HG03135 (cell line): Measurements from ENCODE around the gene BSN.

Source experiments
- ATAC-seq: cut with Tn5 transposase; IDR thresholded peaks from one replicate; pipeline ENCODE4 v1.9.1; 2021; ENCODE audit warnings: mild to moderate bottlenecking, moderate library complexity; ENCODE audit not compliant: unreplicated experiment

Gene BSN

DNA sequence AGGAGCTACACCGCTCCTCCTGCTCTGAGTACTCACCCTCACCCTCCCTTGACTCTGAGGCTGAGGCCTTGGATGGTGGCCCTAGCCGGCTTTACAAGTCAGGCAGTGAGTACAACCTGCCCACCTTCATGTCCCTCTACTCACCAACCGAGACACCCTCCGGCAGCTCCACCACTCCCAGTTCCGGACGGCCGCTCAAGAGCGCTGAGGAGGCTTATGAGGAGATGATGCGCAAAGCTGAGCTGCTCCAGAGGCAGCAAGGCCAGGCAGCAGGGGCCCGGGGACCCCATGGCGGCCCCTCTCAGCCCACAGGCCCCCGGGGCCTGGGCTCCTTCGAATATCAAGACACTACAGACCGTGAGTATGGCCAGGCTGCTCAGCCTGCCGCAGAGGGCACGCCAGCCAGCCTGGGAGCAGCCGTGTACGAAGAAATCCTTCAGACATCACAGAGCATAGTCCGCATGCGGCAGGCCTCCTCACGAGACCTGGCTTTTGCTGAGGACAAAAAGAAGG, 98.7 kb downstream of the BSN start:
- ATAC-seq: no peak

DNA sequence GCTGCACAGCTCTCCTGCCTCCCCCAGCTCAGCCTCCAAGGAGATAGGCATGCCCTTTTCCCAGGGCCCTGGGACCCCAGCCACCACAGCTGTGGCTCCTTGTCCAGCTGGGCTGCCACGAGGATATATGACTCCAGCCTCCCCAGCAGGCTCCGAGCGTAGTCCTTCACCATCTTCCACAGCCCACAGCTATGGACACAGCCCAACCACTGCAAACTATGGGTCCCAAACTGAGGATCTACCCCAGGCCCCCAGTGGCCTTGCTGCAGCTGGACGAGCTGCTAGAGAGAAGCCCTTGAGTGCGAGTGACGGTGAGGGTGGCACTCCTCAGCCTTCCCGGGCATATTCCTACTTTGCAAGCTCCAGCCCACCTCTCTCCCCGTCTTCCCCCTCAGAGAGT, 99.3 kb downstream of the BSN start:
- ATAC-seq: no peak

- ATAC-seq: no peak
These were observed 100.0 kb downstream of the BSN start for GRCh38 chr3:49654176-49654825.

DNA sequence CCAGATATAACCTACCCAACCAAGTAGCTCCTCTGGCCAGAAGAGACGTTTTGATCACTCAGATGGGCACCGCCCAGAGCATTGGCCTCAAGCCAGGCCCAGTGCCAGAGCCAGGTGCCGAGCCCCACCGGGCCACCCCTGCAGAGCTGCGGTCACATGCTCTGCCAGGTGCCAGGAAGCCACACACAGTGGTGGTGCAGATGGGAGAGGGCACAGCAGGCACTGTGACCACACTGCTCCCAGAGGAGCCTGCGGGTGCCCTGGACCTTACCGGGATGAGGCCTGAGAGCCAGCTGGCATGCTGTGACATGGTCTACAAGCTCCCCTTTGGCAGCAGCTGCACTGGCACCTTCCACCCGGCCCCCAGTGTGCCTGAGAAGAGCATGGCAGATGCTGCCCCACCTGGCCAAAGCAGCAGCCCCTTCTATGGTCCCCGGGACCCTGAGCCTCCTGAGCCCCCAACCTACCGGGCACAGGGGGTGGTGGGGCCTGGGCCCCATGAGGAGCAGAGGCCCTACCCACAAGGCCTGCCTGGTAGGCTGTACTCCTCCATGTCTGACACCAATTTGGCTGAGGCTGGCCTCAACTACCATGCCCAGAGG, 100.8 kb downstream of the BSN start:
- no peak for ATAC-seq

- ATAC-seq: no peak
These were observed 101.5 kb downstream of the BSN start for GRCh38 chr3:49655731-49656285.

GRCh38 chr3:49656541-49657112, 102.3 kb downstream of the BSN start:
- no peak for ATAC-seq

DNA sequence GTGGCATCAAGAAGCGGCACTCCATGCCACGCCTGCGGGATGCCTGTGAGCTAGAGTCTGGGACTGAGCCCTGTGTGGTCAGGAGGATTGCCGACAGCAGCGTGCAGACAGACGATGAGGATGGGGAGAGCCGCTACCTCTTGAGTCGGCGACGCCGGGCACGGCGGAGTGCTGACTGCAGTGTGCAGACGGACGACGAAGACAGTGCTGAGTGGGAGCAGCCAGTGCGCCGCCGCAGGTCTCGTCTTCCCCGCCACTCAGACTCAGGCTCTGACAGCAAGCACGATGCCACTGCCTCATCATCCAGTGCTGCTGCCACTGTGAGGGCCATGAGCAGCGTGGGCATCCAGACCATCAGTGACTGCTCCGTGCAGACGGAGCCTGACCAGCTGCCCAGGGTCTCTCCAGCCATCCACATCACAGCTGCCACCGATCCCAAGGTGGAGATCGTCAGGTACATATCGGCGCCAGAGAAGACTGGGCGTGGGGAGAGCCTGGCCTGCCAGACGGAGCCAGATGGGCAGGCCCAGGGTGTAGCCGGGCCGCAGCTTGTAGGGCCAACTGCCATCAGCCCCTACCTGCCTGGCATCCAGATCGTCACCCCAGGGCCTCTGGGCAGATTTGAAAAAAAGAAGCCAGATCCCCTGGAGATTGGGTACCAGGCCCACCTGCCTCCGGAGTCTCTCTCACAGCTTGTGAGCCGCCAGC, 103.1 kb downstream of the BSN start:
- ATAC-seq: no peak

GRCh38 chr3:49658711-49659110, 104.4 kb downstream of the BSN start:
- no peak for ATAC-seq

DNA sequence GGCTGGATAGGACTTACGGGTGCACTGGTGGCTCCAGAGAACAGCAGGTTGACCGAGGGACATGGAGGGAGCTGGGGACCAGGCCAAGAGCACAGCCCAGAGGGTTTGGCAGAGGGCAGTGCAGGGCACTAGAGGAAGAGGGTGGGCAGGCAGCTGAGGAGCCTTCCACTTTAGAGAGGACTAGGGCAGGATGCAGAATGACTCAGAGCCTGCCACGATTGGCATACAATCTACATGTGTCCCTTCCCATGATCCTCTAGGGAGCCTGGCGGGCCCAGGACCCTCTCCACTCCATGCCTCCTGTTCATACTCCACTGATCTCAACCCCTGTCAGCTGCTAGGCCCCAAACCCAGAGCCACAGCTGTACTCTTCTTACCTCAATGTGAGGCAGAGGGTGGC, 105.5 kb downstream of the BSN start:
- no peak for ATAC-seq

GRCh38 chr3:49661281-49661680, 107.0 kb downstream of the BSN start:
- no peak for ATAC-seq

GRCh38 chr3:49662021-49662420, 107.7 kb downstream of the BSN start:
- ATAC-seq: no peak

DNA sequence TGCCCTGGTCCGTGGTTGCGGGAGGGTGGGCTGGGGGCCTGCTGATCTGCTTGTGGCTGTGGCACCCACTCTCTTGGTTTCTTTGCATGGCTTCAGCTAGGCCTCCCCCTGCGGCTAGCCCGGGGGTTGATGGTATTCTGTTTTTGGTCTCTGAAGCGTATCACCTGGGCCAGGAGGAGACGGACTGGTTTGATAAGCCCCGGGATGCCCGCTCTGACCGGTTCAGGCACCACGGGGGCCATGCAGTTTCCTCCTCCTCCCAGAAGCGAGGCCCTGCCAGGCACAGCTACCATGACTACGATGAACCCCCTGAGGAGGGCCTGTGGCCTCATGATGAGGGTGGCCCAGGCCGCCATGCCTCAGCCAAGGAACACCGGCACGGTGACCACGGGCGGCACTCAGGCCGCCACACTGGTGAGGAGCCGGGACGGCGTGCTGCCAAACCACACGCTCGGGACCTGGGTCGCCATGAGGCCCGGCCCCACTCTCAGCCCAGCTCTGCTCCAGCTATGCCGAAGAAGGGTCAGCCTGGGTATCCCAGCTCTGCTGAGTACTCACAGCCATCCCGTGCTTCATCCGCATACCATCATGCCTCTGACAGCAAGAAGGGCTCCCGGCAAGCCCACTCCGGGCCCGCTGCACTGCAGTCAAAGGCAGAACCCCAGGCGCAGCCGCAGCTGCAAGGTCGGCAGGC, 108.6 kb downstream of the BSN start:
- no peak for ATAC-seq

- no peak for ATAC-seq
These were observed 109.6 kb downstream of the BSN start for GRCh38 chr3:49663831-49664230.

DNA sequence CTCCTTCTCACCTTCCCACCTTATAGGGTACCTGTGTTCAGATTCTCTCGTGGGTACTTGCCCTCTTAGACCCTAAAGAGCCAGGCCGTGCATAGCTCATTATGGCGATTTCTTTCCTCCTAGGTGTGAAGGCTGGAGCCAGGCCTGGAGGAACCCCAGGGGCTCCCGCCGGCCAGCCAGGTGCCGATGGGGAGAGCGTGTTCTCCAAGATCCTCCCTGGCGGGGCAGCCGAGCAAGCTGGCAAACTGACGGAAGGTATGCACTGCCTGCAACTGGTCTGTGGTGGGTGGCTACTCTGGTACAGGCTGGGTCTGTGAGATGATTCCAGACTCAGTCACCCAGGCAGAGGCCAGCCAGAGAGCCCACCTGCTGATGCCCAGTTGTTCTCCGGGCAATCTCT, 110.0 kb downstream of the BSN start:
- no peak for ATAC-seq

DNA sequence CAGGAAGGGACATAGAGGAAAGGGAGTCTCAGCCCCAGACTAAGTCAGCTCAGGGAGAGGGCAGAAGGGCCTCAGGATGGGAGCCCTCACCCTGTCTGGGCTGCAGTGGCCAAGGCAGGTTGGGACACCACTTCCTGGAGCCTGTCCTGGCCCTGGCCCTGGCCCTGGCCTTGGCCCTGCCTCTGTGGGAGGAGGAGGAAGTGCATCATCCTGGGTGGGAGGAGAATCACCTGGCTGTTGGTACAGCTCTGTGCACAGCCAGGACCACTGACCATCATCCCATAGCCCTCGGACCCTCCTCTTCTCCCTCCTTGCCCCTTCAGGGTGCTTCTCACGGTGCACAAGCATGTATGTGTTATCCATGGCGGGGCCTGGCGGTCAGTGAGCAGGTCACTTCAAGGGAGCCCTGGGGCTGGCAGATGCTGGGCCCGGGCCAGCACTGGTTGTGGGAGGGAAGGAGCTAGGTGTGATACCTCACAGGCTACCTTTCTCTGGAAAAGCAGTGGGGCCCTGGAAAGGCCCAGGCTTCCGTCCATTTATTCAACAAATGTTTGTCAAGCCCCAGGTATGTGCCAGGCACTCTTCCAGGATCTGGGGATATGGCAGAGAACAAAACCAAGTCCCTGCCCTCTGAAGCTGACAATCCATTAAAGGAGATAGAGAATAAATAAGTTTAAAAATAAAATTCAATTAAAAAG, 111.7 kb downstream of the BSN start:
- ATAC-seq: no peak

- no peak for ATAC-seq
These were observed 112.3 kb downstream of the BSN start for GRCh38 chr3:49666592-49666991.

GRCh38 chr3:49667701-49668413, 113.6 kb downstream of the BSN start:
- ATAC-seq: no peak

DNA sequence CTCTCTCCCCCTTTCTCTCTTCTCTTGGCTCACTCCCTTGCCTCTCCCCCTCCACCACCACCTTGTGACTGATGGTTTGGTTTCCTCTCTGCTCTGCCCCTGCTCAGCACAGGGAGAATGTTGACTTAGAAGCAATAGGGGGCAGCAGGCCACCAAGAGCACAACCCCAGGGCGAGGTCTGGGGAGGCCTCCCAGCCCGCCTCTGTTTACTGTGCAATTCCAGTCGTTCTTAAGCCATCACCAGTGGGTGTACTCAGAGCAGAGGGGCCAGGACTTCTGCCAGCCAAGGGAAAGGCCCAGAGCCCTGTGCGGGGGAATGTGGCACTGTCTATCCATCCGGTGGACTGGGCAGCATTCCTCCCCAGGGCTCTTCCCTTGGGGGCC, 114.1 kb downstream of the BSN start:
- no peak for ATAC-seq

- no peak for ATAC-seq
These were observed 114.6 kb downstream of the BSN start for GRCh38 chr3:49668861-49669260.

DNA sequence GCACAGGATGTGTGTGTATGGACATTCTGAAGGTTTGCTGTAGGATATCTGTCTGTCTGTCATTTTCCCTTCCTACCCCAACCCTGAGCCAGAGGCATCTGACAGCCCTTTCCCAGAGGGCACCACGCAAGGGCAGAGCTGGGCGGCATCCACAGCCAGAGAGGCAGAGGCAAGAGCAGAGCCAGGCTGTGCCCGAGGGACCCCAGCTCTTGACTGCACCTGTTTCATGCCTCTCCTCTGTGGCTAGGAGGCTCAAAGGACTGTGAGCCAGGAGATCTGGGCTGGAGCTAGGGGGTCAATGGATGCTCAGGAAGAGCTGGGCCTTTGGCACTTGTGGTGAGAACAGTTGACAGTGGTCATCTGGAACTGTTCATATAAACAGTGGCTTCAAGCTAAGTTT, 115.1 kb downstream of the BSN start:
- ATAC-seq: no peak
